Endothelial cell of umbilical vein (primary cell): ENCODE results near the gene UROC1. TPM values are rescaled to one million over a fixed set of nuclear protein-coding genes. Genes with fewer than 3 reads are reported as not detected.

Source experiments
- BruUV-seq: library from RNA; stranded (reverse); fragments of 400-500 nt; replicated peaks from 2 replicates; lab custom pipeline; 2021; lab: Mats Ljungman, UMichigan
- CTCF ChIA-PET: fragments of 300-600, 350-600 bp; sonication (Branson Sonifier 250); formaldehyde crosslinking; loops from one replicate; lab custom pipeline; 2021; ENCODE audit warnings: antibody characterized with exemption, inconsistent platforms; lab: Charles Lee
- POLR2A ChIA-PET: fragments of 300-600, 350-600 bp; sonication (Branson Sonifier 250); formaldehyde crosslinking; loops from one replicate; lab custom pipeline; 2021; ENCODE audit warnings: antibody characterized with exemption, inconsistent platforms; lab: Charles Lee
- DNase-seq: peaks from one replicate; pipeline ENCODE4 v3.0.0-alpha.2; 2011; ENCODE audit warnings: low read depth, low spot score
- FAIRE-seq: peaks from 2 replicates; lab custom pipeline; 2011; peaks lifted over from hg19 to GRCh38; lab: Jason Lieb, UNC
- H2AFZ ChIP-seq: 2 replicates; pipeline ENCODE4 v1.6.0; 2012; ENCODE audit warnings: low read depth, low read length, control low read depth, inconsistent platforms
- H3K27ac ChIP-seq: 2 replicates; pipeline ENCODE4 v1.5.1; 2011; ENCODE audit warnings: low read depth, mild to moderate bottlenecking, control low read depth, low read length, moderate library complexity; ENCODE audit not compliant: insufficient read depth
- H3K27me3 ChIP-seq, 2 experiments: 2 replicates each; pipeline versions ENCODE4 v1.6.0 to v1.6.1; 2011; ENCODE audit warnings: low read length in 2 of 2, mixed read lengths in 1 of 2; ENCODE audit not compliant: control insufficient read depth in 2 of 2, insufficient read depth in 2 of 2
- H3K36me3 ChIP-seq, 2 experiments: 2 replicates in 1 of 2; 3 replicates in 1 of 2; pipeline ENCODE4 v1.5.1; 2011; ENCODE audit warnings: low read length in 2 of 2, mild to moderate bottlenecking in 1 of 2, moderate library complexity in 1 of 2; ENCODE audit not compliant: control insufficient read depth in 2 of 2, insufficient read depth in 2 of 2; ENCODE audit errors: extremely low read depth in 1 of 2
- H3K4me1 ChIP-seq: 3 replicates; pipeline ENCODE4 v1.5.1; 2011; ENCODE audit warnings: mild to moderate bottlenecking, low read length; ENCODE audit not compliant: control insufficient read depth, insufficient read depth; ENCODE audit errors: extremely low read depth
- H3K4me2 ChIP-seq: 2 replicates; pipeline ENCODE4 v1.6.1; 2011; ENCODE audit warnings: low read length, control low read depth, mixed read lengths; ENCODE audit not compliant: insufficient read depth
- H3K4me3 ChIP-seq, 3 experiments: fragments of 200-600 bp in 1 of 3; sonication (generic), shearing (Covaris generic) in 1 of 3; replicated peaks in 1 of 3; 2 replicates each; pipeline ENCODE4 v1.5.1; 2011 to 2016; ENCODE audit warnings: control low read depth in 3 of 3, low read length in 3 of 3, mild to moderate bottlenecking in 2 of 3, inconsistent platforms in 1 of 3, low read depth in 1 of 3, moderate library complexity in 1 of 3; ENCODE audit not compliant: insufficient read depth in 1 of 3
- H3K79me2 ChIP-seq: 2 replicates; pipeline ENCODE4 v1.6.0; 2012; ENCODE audit warnings: low read length, inconsistent platforms; ENCODE audit not compliant: control insufficient read depth, insufficient read depth
- H3K9ac ChIP-seq: replicated peaks from 2 replicates; pipeline ENCODE3; 2011; ENCODE audit warnings: low read length, control low read depth; ENCODE audit not compliant: insufficient read depth; ENCODE audit errors: extremely low read depth
- H3K9me1 ChIP-seq: replicated peaks from 3 replicates; pipeline ENCODE4 v1.6.0; 2011; ENCODE audit warnings: mild to moderate bottlenecking, low read length; ENCODE audit not compliant: control insufficient read depth, insufficient read depth; ENCODE audit errors: extremely low read depth
- H3K9me3 ChIP-seq: replicated peaks from 2 replicates; pipeline ENCODE4 v1.5.1; 2012; ENCODE audit warnings: low read length, inconsistent platforms; ENCODE audit not compliant: control insufficient read depth, insufficient read depth
- H4K20me1 ChIP-seq: replicated peaks from 2 replicates; pipeline ENCODE3; 2011; ENCODE audit warnings: mild to moderate bottlenecking, low read length; ENCODE audit not compliant: control insufficient read depth, insufficient read depth; ENCODE audit errors: extremely low read depth
- CTCF ChIP-seq, 2 donors: IDR thresholded peaks; 1 replicate in 1 of 2; 2 replicates in 1 of 2; pipeline ENCODE4 v1.5.1; 2011; ENCODE audit warnings: low read length in 2 of 2, mild to moderate bottlenecking in 2 of 2, moderate library complexity in 2 of 2, control low read depth in 1 of 2, inconsistent platforms in 1 of 2, low read depth in 1 of 2; ENCODE audit not compliant: insufficient read depth in 1 of 2; ENCODE audit errors: extremely low read depth in 1 of 2
- EZH2 ChIP-seq: IDR thresholded peaks from 2 replicates; pipeline ENCODE4 v1.6.1; 2012; ENCODE audit warnings: borderline replicate concordance, low read depth, mild to moderate bottlenecking, moderate library complexity, low read length, inconsistent platforms; ENCODE audit not compliant: severe bottlenecking
- GATA2 ChIP-seq: IDR thresholded peaks from 2 replicates; pipeline ENCODE4 v1.7.0; 2011; ENCODE audit warnings: low read depth, mild to moderate bottlenecking, moderate library complexity, mixed read lengths, low read length; ENCODE audit not compliant: insufficient read length, insufficient read depth
- dilution Hi-C: fragments of 300-500 bp; cut with MboI; formaldehyde crosslinking; loops from one replicate; pipeline ENCODE4 v1.15.0; 2019; ENCODE audit warnings: low sequenced_read_pairs; ENCODE audit not compliant: extremely low pct_ligation_motif_present
- intact Hi-C: fragments of 100-400 bp; cut with micrococcal nuclease; formaldehyde crosslinking; loops from one replicate; pipeline ENCODE4 v1.10.0; 2022
- polyA plus RNA-seq, 4 experiments: library from polyadenylated mRNA; depleted of rRNA in 3 of 4; stranded (reverse) in 3 of 4; unstranded in 1 of 4; fragments of >200 nt; gene quantifications; 2 replicates each; pipeline versions ENCODE4 v1.2.1 to v1.2.3, GENCODE V29; 2011 to 2012; ENCODE audit warnings: missing spikeins in 1 of 4
- total RNA-seq: library from RNA; stranded (reverse); gene quantifications from 2 replicates; pipeline ENCODE4 v1.2.3, GENCODE V29; 2021

The UROC1 gene
- total and polyA plus RNA-seq, 2 donors (not counting 3 experiments of a cell fraction or from before 2014, with no cell fraction given), result not detected

GRCh38 chr3:126542340-126543241, 25.0 kb upstream of the UROC1 start:
- H3K4me1 ChIP-seq, result peaks cover 3% of the 10 kb centered on the region
- intact Hi-C loops (no loop called here), dilution Hi-C loops (no loop called here)
- TF ChIP-seq GATA2, result no peak
- peak; percentile 27 for TF ChIP-seq EZH2
- H3K27ac ChIP-seq, result no peak overlapping the region
- H3K9me1 ChIP-seq, result no peaks in the 10 kb centered on the region
- no peaks in the 10 kb centered on the region for H4K20me1 ChIP-seq
- no peak overlapping the region for H3K4me3 ChIP-seq
- no peaks in the 10 kb centered on the region for H3K79me2 ChIP-seq
- H3K27me3 ChIP-seq, result no peaks in the 10 kb centered on the region
- ChIA-PET POLR2A (no interaction called here), CTCF (interaction anchor here (1.4 kb wide), 1 partner anchor 16 kb away, joined by 3 read pairs; the partner anchor contains the start of gene C3orf22)
- no TSS peak for BruUV-seq
- no peaks in the 10 kb centered on the region for H3K9me3 ChIP-seq
- no peak for FAIRE-seq
- H3K4me2 ChIP-seq, result no peak overlapping the region
- H3K36me3 ChIP-seq, result no peaks in the 10 kb centered on the region
- no peak for DNase-seq
- no peak overlapping the region for H3K9ac ChIP-seq
- no peak overlapping the region for H2AFZ ChIP-seq

- intact Hi-C loops (no loop called here), dilution Hi-C loops (no loop called here)
- Histone ChIP-seq H2AFZ (no peak overlapping the region), H3K9me3 (no peaks in the 10 kb centered on the region), H3K4me1 (peaks cover 3% of the 10 kb centered on the region), H3K27me3 (no peaks in the 10 kb centered on the region), H3K9ac (no peak overlapping the region), H3K79me2 (no peaks in the 10 kb centered on the region), H3K4me3 (no peak overlapping the region), H3K9me1 (no peaks in the 10 kb centered on the region), H3K4me2 (no peak overlapping the region), H4K20me1 (no peaks in the 10 kb centered on the region), H3K27ac (no peak overlapping the region), H3K36me3 (no peaks in the 10 kb centered on the region)
- ChIA-PET POLR2A (no interaction called here), CTCF (no interaction called here)
- TF ChIP-seq EZH2, result peak; percentile 63
- no peak for TF ChIP-seq CTCF (IDR thresholded peaks at IDR 0.05; ENCODE audit: extremely low read depth in 1 of 2, insufficient read depth in 1 of 2, low read depth in 1 of 2, low read length in 2 of 2)
- FAIRE-seq, result no peak
- DNase-seq, result no peak
- BruUV-seq, result no TSS peak
Measured at GRCh38 chr3:126541628-126542339, 24.2 kb upstream of the UROC1 start.
